GM12878 (cell line): ENCODE results near the gene PIGU. TPM values are rescaled to one million over a fixed set of nuclear protein-coding genes. Genes with fewer than 3 reads are reported as not detected.

Source experiments
- ATAC-seq: fragments of 200-7000 bp; cut with Tn5 transposase; 3 replicates; pipeline ENCODE4 v1.9.1; 2020; ENCODE audit warnings: mild to moderate bottlenecking, moderate library complexity
- BruUV-seq: library from RNA; stranded (reverse); fragments of 400-500 nt; replicated peaks from 2 replicates; lab custom pipeline; 2021; lab: Mats Ljungman, UMichigan
- CTCF ChIA-PET: fragments of 300-600 bp; sonication (Branson Sonifier 250); formaldehyde crosslinking; extraction: SDS; loops from one replicate; lab custom pipeline; 2021; ENCODE audit warnings: inconsistent platforms; lab: Yijun Ruan, JAX
- POLR2A ChIA-PET: fragments of 350-600 bp; formaldehyde crosslinking; extraction: SDS; loops from one replicate; lab custom pipeline; 2021; ENCODE audit warnings: inconsistent platforms; lab: Charles Lee
- RAD21 ChIA-PET: fragments of 300-600 bp; sonication (Branson Sonifier 250); formaldehyde crosslinking; loops from one replicate; lab custom pipeline; 2023; ENCODE audit warnings: antibody characterized with exemption; ENCODE audit not compliant: unreplicated experiment; lab: Charles Lee
- SMC1A ChIA-PET: fragments of 300-600 bp; sonication (Branson Sonifier 250); formaldehyde crosslinking; loops from one replicate; lab custom pipeline; 2023; ENCODE audit not compliant: unreplicated experiment, uncharacterized antibody; lab: Charles Lee
- DNase-seq: peaks from one replicate; pipeline ENCODE4 v3.0.0-alpha.2; 2011; ENCODE audit warnings: low read depth, low spot score
- FAIRE-seq: peaks from 3 replicates; lab custom pipeline; 2011; peaks lifted over from hg19 to GRCh38; lab: Jason Lieb, UNC
- H2AFZ ChIP-seq: 2 replicates; pipeline ENCODE4 v1.6.0; 2011; ENCODE audit warnings: low read depth, low read length, control low read depth; ENCODE audit not compliant: control insufficient read depth
- H3K27ac ChIP-seq: 2 replicates; pipeline ENCODE4 v1.5.1; 2011; ENCODE audit warnings: control low read depth; ENCODE audit not compliant: control insufficient read depth, insufficient read depth
- H3K27me3 ChIP-seq, 2 experiments: replicated peaks in 1 of 2; 2 replicates each; pipeline versions ENCODE4 v1.6.0 to v1.6.1; 2011; ENCODE audit warnings: low read length in 1 of 2; ENCODE audit not compliant: control insufficient read depth in 2 of 2, insufficient read depth in 2 of 2
- H3K36me3 ChIP-seq, 2 experiments: 2 replicates each; pipeline ENCODE4 v1.5.1; 2011; ENCODE audit warnings: low read length in 1 of 2; ENCODE audit not compliant: control insufficient read depth in 2 of 2, insufficient read depth in 2 of 2
- H3K4me1 ChIP-seq: 2 replicates; pipeline ENCODE4 v1.6.1; 2011; ENCODE audit warnings: mild to moderate bottlenecking, low read length, moderate library complexity, mixed read lengths; ENCODE audit not compliant: control insufficient read depth, insufficient read depth
- H3K4me2 ChIP-seq: 2 replicates; pipeline ENCODE4 v1.6.0; 2011; ENCODE audit warnings: control low read depth; ENCODE audit not compliant: control insufficient read depth, insufficient read depth
- H3K4me3 ChIP-seq: fragments of 200-600 bp; sonication (generic); 2 replicates; pipeline ENCODE4 v1.5.1; 2016
- H3K79me2 ChIP-seq: 2 replicates; pipeline ENCODE4 v1.6.0; 2011; ENCODE audit warnings: low read length; ENCODE audit not compliant: control insufficient read depth, insufficient read depth
- H3K9ac ChIP-seq: 2 replicates; pipeline ENCODE4 v1.8.0; 2011; ENCODE audit warnings: low read length, control low read depth, mixed read lengths; ENCODE audit not compliant: control insufficient read depth, insufficient read depth
- H3K9me3 ChIP-seq: replicated peaks from 3 replicates; pipeline ENCODE4 v1.5.1; 2011; ENCODE audit warnings: mild to moderate bottlenecking, low read length; ENCODE audit not compliant: control insufficient read depth, insufficient read depth
- H4K20me1 ChIP-seq: 2 replicates; pipeline ENCODE4 v1.6.0; 2011; ENCODE audit not compliant: control insufficient read depth, insufficient read depth
- CHD4 ChIP-seq: fragments of 200-600 bp; sonication (generic); IDR thresholded peaks from 2 replicates; pipeline ENCODE4 v1.6.1; 2016; ENCODE audit warnings: mild to moderate bottlenecking
- IKZF1 ChIP-seq: fragments of 450-650 bp; conservative IDR thresholded peaks from 2 replicates; pipeline ENCODE4 v1.6.1; 2017; ENCODE audit warnings: antibody characterized with exemption, mild to moderate bottlenecking
- LARP7 ChIP-seq: fragments of 450-650 bp; IDR thresholded peaks from 2 replicates; pipeline ENCODE4 v1.6.1; 2017; ENCODE audit warnings: mild to moderate bottlenecking
- MEF2A ChIP-seq: IDR thresholded peaks from 2 replicates; pipeline ENCODE4 v1.6.1; 2011; ENCODE audit warnings: low read depth, mild to moderate bottlenecking, low read length, moderate library complexity; ENCODE audit not compliant: insufficient read depth
- PAX5 ChIP-seq: IDR thresholded peaks from 2 replicates; pipeline ENCODE4 v1.6.1; 2011; ENCODE audit warnings: low read depth, low read length, borderline replicate concordance
- PAX8 ChIP-seq: fragments of 450-650 bp; IDR thresholded peaks from 2 replicates; pipeline ENCODE4 v1.6.1; 2017; ENCODE audit warnings: mild to moderate bottlenecking, moderate library complexity
- RELA ChIP-seq: fragments of 450-650 bp; IDR thresholded peaks from 2 replicates; pipeline ENCODE4 v1.8.0; 2014; ENCODE audit warnings: borderline replicate concordance; ENCODE audit not compliant: partially characterized antibody
- RFX5 ChIP-seq: IDR thresholded peaks from 2 replicates; pipeline ENCODE4 v1.6.1; 2011; ENCODE audit warnings: low read depth, low read length, improper control_type of control experiment
- SIN3A ChIP-seq: IDR thresholded peaks from 2 replicates; pipeline ENCODE4 v1.6.1; 2012; ENCODE audit warnings: low read depth, low read length, improper control_type of control experiment
- TARDBP ChIP-seq: IDR thresholded peaks from 2 replicates; pipeline ENCODE4 v1.6.1; 2016; ENCODE audit warnings: borderline replicate concordance
- TCF7 ChIP-seq: IDR thresholded peaks from 2 replicates; pipeline ENCODE4 v1.6.1; 2014; ENCODE audit warnings: antibody characterized with exemption, borderline replicate concordance
- WGBS: methylation state at CpG from one replicate; pipeline ENCODE4 v1.1.6; 2016; ENCODE audit warnings: low lambda C conversion rate; ENCODE audit not compliant: insufficient replicate concordance, insufficient coverage; ENCODE audit errors: missing lambda C conversion rate; 5-methylcytosine and 5-hydroxymethylcytosine counted together
- in situ Hi-C: fragments of 300-500 bp; cut with MboI; formaldehyde crosslinking; loops from 9 replicates; pipeline ENCODE4 v1.14.3; 2018; ENCODE audit warnings: mixed read lengths
- intact Hi-C: fragments of 100-400 bp; cut with micrococcal nuclease; formaldehyde crosslinking; loops from one replicate; pipeline ENCODE4 v1.14.2; 2022; ENCODE audit not compliant: unreplicated experiment
- polyA plus RNA-seq, 11 experiments: library from polyadenylated mRNA; depleted of rRNA in 4 of 11; unstranded in 6 of 11; stranded (reverse) in 5 of 11; fragments of >200 nt; fragmentation: Nextera tagmentation in 4 of 11; fragmentation: Illumina TruSeq in 1 of 11; extraction: Ambion mirVana in 4 of 11; extraction: Trizol in 1 of 11; gene quantifications; 1 replicate in 1 of 11; 2 replicates in 10 of 11; pipeline versions ENCODE4 v1.2.1 to v1.2.3, GENCODE V29; 2011 to 2016; ENCODE audit warnings: inconsistent platforms in 2 of 11, missing spikeins in 2 of 11, low read depth in 1 of 11
- total RNA-seq, 4 experiments: library from RNA; depleted of rRNA in 3 of 4; stranded (reverse); fragments of >200 nt in 3 of 4; fragmentation: Illumina TruSeq in 1 of 4; extraction: Trizol in 1 of 4; gene quantifications; 2 replicates each; pipeline versions ENCODE4 v1.2.1 to v1.2.3, GENCODE V29; 2013 to 2021
- TF ChIP-seq, protein P1 (sequence below): fragments of 450-650 bp; IDR thresholded peaks from 2 replicates; pipeline ENCODE4 v1.6.1; 2018; ENCODE audit warnings: borderline replicate concordance, mild to moderate bottlenecking; ENCODE audit not compliant: partially characterized antibody

The PIGU gene
- total and polyA plus RNA-seq, 10 of the 15 experiments (the other 5 are each of a cell fraction or from before 2014, with no cell fraction given): 4.1 to 88.2 (median 25.0) TPM

DNA sequence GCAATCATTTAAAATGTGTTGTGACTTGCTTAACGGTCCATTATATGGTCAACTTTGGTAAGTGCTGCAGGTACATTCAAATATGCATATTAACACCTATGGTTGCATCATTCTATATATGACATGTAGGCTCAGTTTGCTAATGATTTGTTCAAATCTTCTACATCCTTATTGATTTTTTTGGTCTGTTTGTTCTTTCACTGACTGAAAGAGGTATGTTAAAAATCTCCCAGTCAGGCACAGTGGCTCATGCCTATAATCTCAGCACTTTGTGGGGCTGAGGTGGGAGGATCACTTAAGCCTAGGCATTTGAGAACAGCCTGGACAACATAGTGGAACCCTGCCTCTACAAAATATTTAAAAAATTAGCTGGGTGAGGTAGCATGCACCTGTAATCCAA is 29.2 kb downstream of the PIGU start (continued):
- TF ChIP-seq, protein P1, sequence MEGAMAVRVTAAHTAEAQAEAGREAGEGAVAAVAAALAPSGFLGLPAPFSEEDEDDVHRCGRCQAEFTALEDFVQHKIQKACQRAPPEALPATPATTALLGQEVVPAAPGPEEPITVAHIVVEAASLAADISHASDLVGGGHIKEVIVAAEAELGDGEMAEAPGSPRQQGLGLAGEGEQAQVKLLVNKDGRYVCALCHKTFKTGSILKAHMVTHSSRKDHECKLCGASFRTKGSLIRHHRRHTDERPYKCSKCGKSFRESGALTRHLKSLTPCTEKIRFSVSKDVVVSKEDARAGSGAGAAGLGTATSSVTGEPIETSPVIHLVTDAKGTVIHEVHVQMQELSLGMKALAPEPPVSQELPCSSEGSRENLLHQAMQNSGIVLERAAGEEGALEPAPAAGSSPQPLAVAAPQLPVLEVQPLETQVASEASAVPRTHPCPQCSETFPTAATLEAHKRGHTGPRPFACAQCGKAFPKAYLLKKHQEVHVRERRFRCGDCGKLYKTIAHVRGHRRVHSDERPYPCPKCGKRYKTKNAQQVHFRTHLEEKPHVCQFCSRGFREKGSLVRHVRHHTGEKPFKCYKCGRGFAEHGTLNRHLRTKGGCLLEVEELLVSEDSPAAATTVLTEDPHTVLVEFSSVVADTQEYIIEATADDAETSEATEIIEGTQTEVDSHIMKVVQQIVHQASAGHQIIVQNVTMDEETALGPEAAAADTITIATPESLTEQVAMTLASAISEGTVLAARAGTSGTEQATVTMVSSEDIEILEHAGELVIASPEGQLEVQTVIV: no peak
- TF ChIP-seq CHD4 (no peak), TCF7 (no peak), RFX5 (no peak), MEF2A (no peak), SIN3A (no peak), PAX5 (no peak), RELA (no peak), LARP7 (no peak), PAX8 (no peak)

- Histone ChIP-seq H3K36me3 (peaks cover 0 to 3% of the 10 kb centered on the region in 2 experiments; a peak in 1 of 4 replicates), H3K4me1 (no peaks in the 10 kb centered on the region), H4K20me1 (no peaks in the 10 kb centered on the region), H3K79me2 (no peaks in the 10 kb centered on the region), H3K27me3 (no peaks in the 10 kb centered on the region), H3K4me3 (no peak overlapping the region), H3K9me3 (no peaks in the 10 kb centered on the region), H3K9ac (no peak overlapping the region), H3K4me2 (no peak overlapping the region), H3K27ac (no peak overlapping the region), H2AFZ (no peak overlapping the region)
- ATAC-seq (no peak), FAIRE-seq (no peak), DNase-seq (no peak)
- ChIA-PET CTCF (no interaction called here), POLR2A (no interaction called here), SMC1A (interaction anchor here (0.6 kb wide), 1 partner anchor 79 kb away, joined by 3 read pairs; no protein-coding TSS in a partner anchor), RAD21 (no interaction called here)
- in situ Hi-C loops: no loop called here
- intact Hi-C loops: no loop called here
- TF ChIP-seq TARDBP (no peak), IKZF1 (no peak), PAX5 (no peak)
- no TSS peak for BruUV-seq
- WGBS: 93% methylated on average over 1 of the region's 1 CpG
These were observed 31.9 kb downstream of the PIGU start for GRCh38 chr20:34644951-34645350.
